ENCODE results near the gene CPNE4. TPM values are rescaled to one million over a fixed set of nuclear protein-coding genes. Genes with fewer than 3 reads are reported as not detected.
"Not testable (repeated sequence)": the region's sequence is repeated elsewhere in the genome, so short reads cannot be mapped to it uniquely, and the experiment has no call there.

CPNE4 gene
- total RNA-seq, result not detected

- H3K4me1 Mint-ChIP-seq, result peaks cover 6% of the 10 kb centered on the region
- peak within 1 kb of the TSS; percentile 0 for H3K4me3 Mint-ChIP-seq
- ChIA-PET POLR2A (no interaction called here), CTCF (interaction anchor here (0.6 kb wide), 1 partner anchor 1004 kb away, joined by 3 read pairs; no protein-coding TSS in a partner anchor)
- H3K36me3 Mint-ChIP-seq (ENCODE audit: low read depth), result no peaks in the 10 kb centered on the region
- H3K27me3 Mint-ChIP-seq, result peaks cover 39% of the 10 kb centered on the region
- peak; percentile 74 for DNase-seq
- no peak within 1 kb of the TSS for H3K27ac Mint-ChIP-seq
- no peaks in the 10 kb centered on the region for H3K9me3 Mint-ChIP-seq
These were observed at the start of gene CPNE4 for GRCh38 chr3:132034486-132035464. TSS of gene CPNE4 (minus strand) at chr3:132035014.

GRCh38 chr3:132083583-132084279 is 48.9 kb upstream of the CPNE4 start:
- ChIA-PET POLR2A (no interaction called here), CTCF (no interaction called here)
- DNase-seq, result no peak
- Mint-ChIP-seq H3K4me3 (no peak overlapping the region), H3K27me3 (no peaks in the 10 kb centered on the region), H3K9me3 (no peaks in the 10 kb centered on the region), H3K36me3 (ENCODE audit: low read depth) (no peaks in the 10 kb centered on the region), H3K4me1 (no peaks in the 10 kb centered on the region), H3K27ac (no peak overlapping the region)

GRCh38 chr3:132083159-132083558 is 48.3 kb upstream of the CPNE4 start:
- Mint-ChIP-seq H3K9me3 (no peaks in the 10 kb centered on the region), H3K36me3 (ENCODE audit: low read depth) (no peaks in the 10 kb centered on the region), H3K27me3 (no peaks in the 10 kb centered on the region), H3K4me1 (no peaks in the 10 kb centered on the region), H3K4me3 (no peak overlapping the region), H3K27ac (no peak overlapping the region)
- POLR2A ChIA-PET, result no interaction called here
- CTCF ChIA-PET, result no interaction called here
- DNase-seq, result no peak

DNA sequence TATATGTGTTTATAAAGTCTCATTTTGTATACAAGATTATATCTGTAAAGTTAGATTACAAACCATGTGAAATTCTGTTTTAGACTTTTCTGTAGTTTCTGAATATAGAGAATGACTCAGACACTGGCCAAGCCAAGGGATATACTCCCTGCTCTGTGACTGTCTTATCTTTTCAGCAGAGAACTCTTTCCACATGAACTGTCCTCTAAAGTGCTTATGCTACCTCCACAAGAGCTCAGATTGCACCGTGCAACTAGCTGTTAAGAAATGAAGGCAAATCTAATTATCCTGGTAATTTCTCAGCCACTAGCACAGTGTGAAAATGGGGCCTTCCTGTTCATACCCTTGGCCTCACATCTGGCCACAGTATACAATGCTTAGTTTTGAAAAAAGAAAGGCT is 44.3 kb upstream of the CPNE4 start:
- Mint-ChIP-seq H3K27ac (no peak overlapping the region), H3K4me3 (no peak overlapping the region), H3K36me3 (ENCODE audit: low read depth) (no peaks in the 10 kb centered on the region), H3K4me1 (no peaks in the 10 kb centered on the region), H3K9me3 (no peaks in the 10 kb centered on the region), H3K27me3 (no peaks in the 10 kb centered on the region)
- POLR2A ChIA-PET, result no interaction called here
- CTCF ChIA-PET, result no interaction called here
- DNase-seq, result no peak

DNA sequence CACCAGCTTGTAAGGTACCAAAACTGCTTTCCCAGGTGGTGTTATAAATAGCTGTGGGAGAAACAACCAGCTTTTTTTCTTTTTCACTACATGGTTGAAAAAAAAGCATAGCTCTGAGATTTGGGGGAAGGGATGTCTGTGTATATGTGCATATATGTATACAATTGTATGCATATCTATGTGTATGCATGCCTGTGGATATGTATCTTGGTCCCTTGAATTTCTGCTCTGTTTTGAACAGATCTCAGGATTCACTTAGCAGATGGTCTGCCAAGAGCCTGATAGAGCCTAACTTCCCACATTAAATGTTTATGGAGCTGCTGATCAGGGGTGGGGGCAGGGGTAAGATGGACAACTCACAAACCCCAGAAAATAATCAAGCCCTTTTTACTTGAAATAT is 39.0 kb upstream of the CPNE4 start:
- ChIA-PET CTCF (no interaction called here), POLR2A (no interaction called here)
- Mint-ChIP-seq H3K36me3 (ENCODE audit: low read depth) (no peaks in the 10 kb centered on the region), H3K27me3 (peaks cover 3% of the 10 kb centered on the region), H3K27ac (no peak overlapping the region), H3K9me3 (no peaks in the 10 kb centered on the region), H3K4me3 (no peak overlapping the region), H3K4me1 (no peaks in the 10 kb centered on the region)
- DNase-seq, result no peak

GRCh38 chr3:132071043-132071442 is 36.2 kb upstream of the CPNE4 start:
- Mint-ChIP-seq H3K27me3 (peaks cover 3% of the 10 kb centered on the region), H3K4me1 (no peaks in the 10 kb centered on the region), H3K27ac (no peak overlapping the region), H3K9me3 (no peaks in the 10 kb centered on the region), H3K4me3 (no peak overlapping the region), H3K36me3 (ENCODE audit: low read depth) (no peaks in the 10 kb centered on the region)
- ChIA-PET CTCF (no interaction called here), POLR2A (no interaction called here)
- no peak for DNase-seq

GRCh38 chr3:132064114-132064513 is 29.3 kb upstream of the CPNE4 start:
- ChIA-PET CTCF (no interaction called here), POLR2A (no interaction called here)
- H3K4me3 Mint-ChIP-seq, result no peak overlapping the region
- H3K9me3 Mint-ChIP-seq, result no peaks in the 10 kb centered on the region
- H3K27ac Mint-ChIP-seq, result no peak overlapping the region
- no peak for DNase-seq
- no peaks in the 10 kb centered on the region for H3K27me3 Mint-ChIP-seq
- no peaks in the 10 kb centered on the region for H3K4me1 Mint-ChIP-seq
- H3K36me3 Mint-ChIP-seq (ENCODE audit: low read depth), result no peaks in the 10 kb centered on the region

DNA sequence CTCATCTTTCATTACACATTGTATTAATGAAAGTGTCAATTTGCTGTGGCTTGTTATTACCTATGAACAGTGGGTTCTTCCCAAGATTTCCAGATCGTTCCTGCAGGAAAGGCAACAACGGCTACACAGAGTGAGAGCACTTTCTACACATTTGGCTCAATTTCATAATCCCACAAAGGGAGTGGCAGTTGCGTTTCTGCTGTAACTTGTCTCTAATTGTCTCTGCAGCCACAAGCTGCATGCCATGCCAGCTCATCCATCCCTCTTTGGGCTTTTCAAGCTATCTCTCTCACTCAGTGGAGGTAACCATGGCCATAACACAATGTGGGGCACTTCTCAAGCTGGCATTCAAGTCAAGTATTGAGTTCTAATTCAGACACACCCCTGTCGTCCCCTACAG is 27.7 kb upstream of the CPNE4 start:
- DNase-seq, result no peak
- no peaks in the 10 kb centered on the region for H3K4me1 Mint-ChIP-seq
- H3K27me3 Mint-ChIP-seq, result no peaks in the 10 kb centered on the region
- no peak overlapping the region for H3K27ac Mint-ChIP-seq
- H3K4me3 Mint-ChIP-seq, result no peak overlapping the region
- H3K9me3 Mint-ChIP-seq, result no peaks in the 10 kb centered on the region
- no peaks in the 10 kb centered on the region for H3K36me3 Mint-ChIP-seq (ENCODE audit: low read depth)
- CTCF ChIA-PET, result no interaction called here
- POLR2A ChIA-PET, result no interaction called here

DNA sequence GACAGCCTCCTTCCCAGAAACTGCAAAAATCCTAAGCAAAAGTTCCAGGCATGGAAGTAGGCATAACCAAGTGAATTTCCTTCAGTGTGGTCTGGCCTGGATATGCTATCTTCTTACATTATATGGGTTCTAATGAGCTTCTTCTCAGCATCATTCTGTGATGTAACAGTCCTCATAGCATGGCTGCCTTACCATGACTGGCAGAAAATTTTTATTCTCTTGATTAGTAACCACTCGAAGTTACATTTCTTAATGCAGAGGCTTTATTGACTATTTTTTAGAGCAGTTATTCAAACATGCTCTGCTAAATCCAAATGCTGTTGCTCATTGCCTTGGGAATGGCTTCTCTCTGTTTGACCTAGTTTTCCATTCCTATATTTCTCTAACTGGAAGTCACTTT is 21.1 kb upstream of the CPNE4 start:
- H3K27me3 Mint-ChIP-seq, result no peaks in the 10 kb centered on the region
- no peaks in the 10 kb centered on the region for H3K4me1 Mint-ChIP-seq
- H3K9me3 Mint-ChIP-seq, result no peaks in the 10 kb centered on the region
- ChIA-PET POLR2A (no interaction called here), CTCF (no interaction called here)
- no peak for DNase-seq
- H3K4me3 Mint-ChIP-seq, result no peak overlapping the region
- no peaks in the 10 kb centered on the region for H3K36me3 Mint-ChIP-seq (ENCODE audit: low read depth)
- H3K27ac Mint-ChIP-seq, result no peak overlapping the region

- Mint-ChIP-seq H3K4me1 (no peaks in the 10 kb centered on the region), H3K4me3 (no peak overlapping the region), H3K9me3 (no peaks in the 10 kb centered on the region), H3K36me3 (ENCODE audit: low read depth) (no peaks in the 10 kb centered on the region), H3K27me3 (no peaks in the 10 kb centered on the region), H3K27ac (no peak overlapping the region)
- DNase-seq, result no peak
- CTCF ChIA-PET, result no interaction called here
- POLR2A ChIA-PET, result no interaction called here
These were observed 12.4 kb upstream of the CPNE4 start for GRCh38 chr3:132047209-132047608.

GRCh38 chr3:132044874-132045273 is 10.1 kb upstream of the CPNE4 start:
- H3K27ac Mint-ChIP-seq; H3K4me1 Mint-ChIP-seq; H3K36me3 Mint-ChIP-seq (ENCODE audit: low read depth); DNase-seq; CTCF ChIA-PET; H3K9me3 Mint-ChIP-seq; H3K27me3 Mint-ChIP-seq; POLR2A ChIA-PET; H3K4me3 Mint-ChIP-seq: not testable (repeated sequence)

DNA sequence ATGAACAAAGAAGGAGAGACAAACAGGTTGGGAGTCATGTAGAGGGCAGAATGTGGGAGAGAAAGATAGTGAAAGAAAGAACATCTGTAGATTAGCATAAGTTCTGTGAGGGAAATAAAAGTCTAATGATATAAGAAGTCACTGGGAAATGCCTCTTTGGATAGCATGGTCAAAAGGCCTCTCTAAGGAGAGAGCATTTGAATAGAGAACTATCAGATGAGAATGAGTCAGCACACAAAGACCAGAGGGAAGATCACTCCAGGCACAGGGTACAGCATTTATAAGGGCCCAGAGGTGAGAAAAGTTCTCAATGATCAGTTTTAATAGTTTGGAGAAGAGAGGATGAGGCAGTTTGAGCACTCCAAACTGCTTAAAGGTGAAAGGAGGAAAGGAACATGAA is 7.9 kb upstream of the CPNE4 start:
- no peaks in the 10 kb centered on the region for H3K4me1 Mint-ChIP-seq
- peaks cover 2% of the 10 kb centered on the region for H3K27me3 Mint-ChIP-seq
- DNase-seq, result no peak
- H3K4me3 Mint-ChIP-seq, result no peak overlapping the region
- ChIA-PET CTCF (no interaction called here), POLR2A (no interaction called here)
- H3K36me3 Mint-ChIP-seq (ENCODE audit: low read depth), result no peaks in the 10 kb centered on the region
- no peaks in the 10 kb centered on the region for H3K9me3 Mint-ChIP-seq
- no peak overlapping the region for H3K27ac Mint-ChIP-seq

- Mint-ChIP-seq H3K4me1 (peaks cover 6% of the 10 kb centered on the region), H3K27ac (no peak overlapping the region), H3K9me3 (no peaks in the 10 kb centered on the region), H3K4me3 (no peak overlapping the region), H3K27me3 (peaks cover 25% of the 10 kb centered on the region), H3K36me3 (ENCODE audit: low read depth) (no peaks in the 10 kb centered on the region)
- CTCF ChIA-PET, result interaction anchor here (1.4 kb wide), 1 partner anchor 9 kb away, joined by 6 read pairs; no protein-coding TSS in a partner anchor
- POLR2A ChIA-PET, result no interaction called here
- DNase-seq, result no peak
These were observed 3.5 kb upstream of the CPNE4 start for GRCh38 chr3:132038198-132038825.
